Liver (tissue), 3 donors: ENCODE data around the gene ST8SIA1.

ENCODE experiments used
- JUND ChIP-seq, 2 donors: IDR thresholded peaks; 2 replicates each; pipeline ENCODE4 v1.6.1; 2016; ENCODE audit warnings: antibody characterized with exemption in 2 of 2
- TAF1 ChIP-seq: conservative IDR thresholded peaks from 2 replicates; pipeline ENCODE4 v1.6.1; 2016; ENCODE audit warnings: antibody characterized with exemption, mild to moderate bottlenecking
- TF ChIP-seq, protein P1 (sequence below): fragments of 150-350 bp; IDR thresholded peaks from 2 replicates; pipeline ENCODE4 v1.5.1; 2017; ENCODE audit warnings: improper control_type of control experiment, low read depth, low read length; ENCODE audit not compliant: missing input control
- donor health status: healthy.
- donor health status: healthy.

DNA sequence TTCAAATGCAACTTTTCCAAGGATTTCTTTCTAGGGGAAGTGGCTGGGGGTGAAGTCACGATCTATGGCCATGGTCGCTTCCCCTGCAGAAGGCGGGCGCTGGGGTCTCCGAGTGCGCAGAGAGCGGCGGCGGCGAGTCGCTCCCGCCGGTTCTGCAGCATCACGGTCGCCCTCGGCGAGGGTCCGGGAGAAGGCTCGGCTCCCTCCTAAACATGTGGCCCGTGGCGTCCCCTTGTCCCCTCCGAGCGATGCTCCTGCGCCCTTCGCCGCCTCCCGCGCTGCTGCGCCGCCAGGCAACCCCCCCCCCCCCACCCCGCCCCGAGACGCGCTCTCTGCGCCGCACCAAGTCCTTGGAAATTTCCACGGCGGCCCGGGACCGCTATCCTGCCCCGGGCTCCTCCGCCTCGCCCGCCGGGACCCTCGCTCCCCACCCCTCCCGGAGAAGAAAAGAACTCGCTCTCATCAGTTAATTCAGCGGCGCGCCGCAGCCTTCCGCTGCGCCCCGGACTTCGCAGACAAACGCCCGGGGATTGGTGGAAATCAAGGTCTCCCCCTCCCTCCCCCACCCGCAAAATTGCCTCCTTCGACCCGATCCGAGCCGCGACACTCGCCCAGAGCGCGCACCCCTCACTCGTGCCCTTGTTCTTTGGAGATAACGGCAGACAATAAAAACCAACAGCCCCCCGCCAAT, at the start of gene ST8SIA1:
- TF ChIP-seq TAF1 = no peak
- TF ChIP-seq, protein P1, sequence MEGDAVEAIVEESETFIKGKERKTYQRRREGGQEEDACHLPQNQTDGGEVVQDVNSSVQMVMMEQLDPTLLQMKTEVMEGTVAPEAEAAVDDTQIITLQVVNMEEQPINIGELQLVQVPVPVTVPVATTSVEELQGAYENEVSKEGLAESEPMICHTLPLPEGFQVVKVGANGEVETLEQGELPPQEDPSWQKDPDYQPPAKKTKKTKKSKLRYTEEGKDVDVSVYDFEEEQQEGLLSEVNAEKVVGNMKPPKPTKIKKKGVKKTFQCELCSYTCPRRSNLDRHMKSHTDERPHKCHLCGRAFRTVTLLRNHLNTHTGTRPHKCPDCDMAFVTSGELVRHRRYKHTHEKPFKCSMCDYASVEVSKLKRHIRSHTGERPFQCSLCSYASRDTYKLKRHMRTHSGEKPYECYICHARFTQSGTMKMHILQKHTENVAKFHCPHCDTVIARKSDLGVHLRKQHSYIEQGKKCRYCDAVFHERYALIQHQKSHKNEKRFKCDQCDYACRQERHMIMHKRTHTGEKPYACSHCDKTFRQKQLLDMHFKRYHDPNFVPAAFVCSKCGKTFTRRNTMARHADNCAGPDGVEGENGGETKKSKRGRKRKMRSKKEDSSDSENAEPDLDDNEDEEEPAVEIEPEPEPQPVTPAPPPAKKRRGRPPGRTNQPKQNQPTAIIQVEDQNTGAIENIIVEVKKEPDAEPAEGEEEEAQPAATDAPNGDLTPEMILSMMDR = no peak
- TF ChIP-seq JUND (IDR thresholded peaks at IDR 0.05) = no peak
